SK-N-SH (cell line): ENCODE results near the gene CALCOCO2. TPM values are rescaled to one million over a fixed set of nuclear protein-coding genes. Genes with fewer than 3 reads are reported as not detected.
A peak's percentile ranks its signal among the peaks of the same experiment; 100 is the strongest.

ENCODE experiments used
- CTCF ChIA-PET: fragments of 300-600, 350-600 bp; formaldehyde crosslinking; extraction: SDS; loops from one replicate; lab custom pipeline; 2021; lab: Yijun Ruan, JAX
- POLR2A ChIA-PET: fragments of 350-600 bp; sonication (Branson Sonifier 250); formaldehyde crosslinking; extraction: SDS; loops from one replicate; lab custom pipeline; 2020; ENCODE audit warnings: antibody characterized with exemption, inconsistent platforms; lab: Yijun Ruan, JAX
- DNase-seq: peaks from one replicate; pipeline ENCODE4 v3.0.0; 2012
- H2AFZ ChIP-seq: fragments of 200-600 bp; sonication (generic); 2 replicates; pipeline ENCODE4 v1.8.1; 2016; ENCODE audit warnings: antibody characterized with exemption, mild to moderate bottlenecking, low read depth
- H3F3A ChIP-seq: fragments of 200-600 bp; sonication (generic); replicated peaks from 2 replicates; pipeline ENCODE3; 2016; ENCODE audit warnings: antibody characterized with exemption, mild to moderate bottlenecking; ENCODE audit not compliant: insufficient read depth
- H3K27ac ChIP-seq, 2 experiments: fragments of 200-500 bp in 1 of 2; fragments of 200-600 bp in 1 of 2; sonication (Bioruptor generic) in 1 of 2; sonication (generic), shearing (Covaris generic) in 1 of 2; 2 replicates each; pipeline versions ENCODE4 v1.5.1 to v1.6.1; 2014 to 2016; ENCODE audit warnings: low read depth in 2 of 2, inconsistent platforms in 1 of 2, low read length in 1 of 2, mild to moderate bottlenecking in 1 of 2, mixed read lengths in 1 of 2
- H3K27me3 ChIP-seq: fragments of 200-600 bp; sonication (generic), shearing (Covaris generic); 2 replicates; pipeline ENCODE4 v1.6.1; 2016; ENCODE audit warnings: mixed run types; ENCODE audit not compliant: insufficient read depth
- H3K36me3 ChIP-seq, 2 experiments: fragments of 200-500 bp in 1 of 2; fragments of 200-600 bp in 1 of 2; sonication (Bioruptor generic) in 1 of 2; sonication (generic) in 1 of 2; replicated peaks in 1 of 2; 2 replicates each; pipeline versions ENCODE3 to v1.5.1; 2014 to 2016; ENCODE audit warnings: low read length in 1 of 2, mild to moderate bottlenecking in 1 of 2; ENCODE audit not compliant: insufficient read depth in 2 of 2, control insufficient read depth in 1 of 2
- H3K4me1 ChIP-seq, 2 experiments: fragments of 200-500 bp in 1 of 2; fragments of 200-600 bp in 1 of 2; sonication (Bioruptor generic) in 1 of 2; sonication (generic), shearing (Covaris generic) in 1 of 2; 2 replicates each; pipeline versions ENCODE4 v1.5.1 to v1.6.1; 2014 to 2016; ENCODE audit warnings: low read depth in 1 of 2, low read length in 1 of 2, mixed run types in 1 of 2; ENCODE audit not compliant: insufficient read depth in 2 of 2, control insufficient read depth in 1 of 2
- H3K4me2 ChIP-seq: fragments of 200-600 bp; sonication (generic), shearing (Covaris generic); 2 replicates; pipeline ENCODE4 v1.6.1; 2017; ENCODE audit warnings: mixed run types
- H3K4me3 ChIP-seq, 2 experiments: fragments of 200-500 bp in 1 of 2; fragments of 200-600 bp in 1 of 2; sonication (Bioruptor generic) in 1 of 2; sonication (generic), shearing (Covaris generic) in 1 of 2; 2 replicates each; pipeline versions ENCODE4 v1.5.1 to v1.8.1; 2014 to 2016; ENCODE audit warnings: low read depth in 2 of 2, inconsistent platforms in 1 of 2, low read length in 1 of 2, mild to moderate bottlenecking in 1 of 2, mixed read lengths in 1 of 2, moderate library complexity in 1 of 2
- H3K79me2 ChIP-seq: fragments of 200-600 bp; sonication (generic); 2 replicates; pipeline ENCODE4 v1.8.1; 2017; ENCODE audit warnings: mild to moderate bottlenecking; ENCODE audit not compliant: insufficient read depth
- H3K9ac ChIP-seq: fragments of 200-600 bp; sonication (generic); 2 replicates; pipeline ENCODE4 v1.6.1; 2017; ENCODE audit warnings: mixed run types
- H3K9me2 ChIP-seq: fragments of 200-600 bp; sonication (generic); 2 replicates; pipeline ENCODE4 v1.6.1; 2017; ENCODE audit warnings: mixed run types
- H3K9me3 ChIP-seq: fragments of 200-600 bp; sonication (generic); 2 replicates; pipeline ENCODE4 v1.6.1; 2017; ENCODE audit warnings: mixed run types, mild to moderate bottlenecking, moderate library complexity
- H4K20me1 ChIP-seq: fragments of 200-600 bp; sonication (generic); 2 replicates; pipeline ENCODE4 v1.6.1; 2017; ENCODE audit warnings: mild to moderate bottlenecking, mixed run types; ENCODE audit not compliant: insufficient read depth
- CTCF ChIP-seq: fragments of 200-600 bp; sonication (generic); IDR thresholded peaks from 2 replicates; pipeline ENCODE4 v1.6.1; 2017; ENCODE audit warnings: antibody characterized with exemption, mild to moderate bottlenecking, moderate library complexity
- ELF1 ChIP-seq: IDR thresholded peaks from 2 replicates; pipeline ENCODE4 v1.4.0; 2012
- EZH2phosphoT487 ChIP-seq: fragments of 200-600 bp; sonication (generic); IDR thresholded peaks from 2 replicates; pipeline ENCODE4 v1.6.1; 2017; ENCODE audit warnings: low read depth, mixed run types, mild to moderate bottlenecking, antibody characterized with exemption, moderate library complexity, borderline replicate concordance
- FOSL2 ChIP-seq: IDR thresholded peaks from 2 replicates; pipeline ENCODE4 v1.4.0; 2012; ENCODE audit warnings: low read depth, mild to moderate bottlenecking, moderate library complexity, borderline replicate concordance
- FOXJ3 ChIP-seq: sonication (generic); formaldehyde crosslinking; IDR thresholded peaks from 2 replicates; pipeline ENCODE4 v1.5.1; 2020; ENCODE audit warnings: mild to moderate bottlenecking, missing genetic modification reagents
- GABPA ChIP-seq: IDR thresholded peaks from 2 replicates; pipeline ENCODE4 v1.4.0; 2012; ENCODE audit warnings: low read depth, mild to moderate bottlenecking
- RAD21 ChIP-seq: IDR thresholded peaks from 2 replicates; pipeline ENCODE4 v1.6.1; 2012; ENCODE audit warnings: mild to moderate bottlenecking, low read length
- SMC3 ChIP-seq: IDR thresholded peaks from 2 replicates; pipeline ENCODE4 v1.6.1; 2012; ENCODE audit warnings: low read depth, low read length, improper control_type of control experiment
- TCF12 ChIP-seq: IDR thresholded peaks from 2 replicates; pipeline ENCODE4 v1.4.0; 2012
- USF2 ChIP-seq: fragments of 150-350 bp; IDR thresholded peaks from 2 replicates; pipeline ENCODE4 v1.6.1; 2017; ENCODE audit warnings: antibody characterized with exemption, low read length, low read depth, borderline replicate concordance
- YY1 ChIP-seq: IDR thresholded peaks from 2 replicates; pipeline ENCODE4 v1.4.0; 2012; ENCODE audit warnings: low read depth, mild to moderate bottlenecking
- WGBS: methylation state at CpG from one replicate; pipeline ENCODE4 v1.1.6; 2017; ENCODE audit warnings: low lambda C conversion rate; 5-methylcytosine and 5-hydroxymethylcytosine counted together
- polyA plus RNA-seq, 3 experiments: library from polyadenylated mRNA; depleted of rRNA; stranded (reverse); fragments of >200 nt; gene quantifications; 2 replicates each; pipeline ENCODE4 v1.2.3, GENCODE V29; 2012

Gene CALCOCO2
- polyA plus RNA-seq, 1 of the 3 experiments (the other 2 are of a cell fraction) = 49.9 TPM

- DNase-seq = no peak
- WGBS = 23% methylated on average over 4 of the region's 4 CpGs
- no peak overlapping the region for H2AFZ ChIP-seq
- no peak overlapping the region for H3K27ac ChIP-seq
- H4K20me1 ChIP-seq = no peaks in the 10 kb centered on the region
- H3K4me1 ChIP-seq = no peaks in the 10 kb centered on the region
- no peaks in the 10 kb centered on the region for H3K9me3 ChIP-seq
- ChIA-PET POLR2A (no interaction called here), CTCF (interaction anchor here (1.1 to 26.7 kb wide), 4 partner anchors 65 to 223 kb away, joined by 3 to 1196 read pairs (median 5); no protein-coding TSS in a partner anchor)
- H3F3A ChIP-seq = peaks cover 2% of the 10 kb centered on the region
- H3K79me2 ChIP-seq = no peaks in the 10 kb centered on the region
- H3K9me2 ChIP-seq = no peaks in the 10 kb centered on the region
- TF ChIP-seq YY1 (no peak), ELF1 (no peak), EZH2phosphoT487 (no peak), GABPA (no peak)
- H3K36me3 ChIP-seq = no peaks in the 10 kb centered on the region
- H3K4me2 ChIP-seq = no peak overlapping the region
- no peak overlapping the region for H3K9ac ChIP-seq
- H3K4me3 ChIP-seq = no peak overlapping the region
- H3K27me3 ChIP-seq = peaks cover 65% of the 10 kb centered on the region
These were observed 21.7 kb upstream of the CALCOCO2 start for GRCh38 chr17:48809182-48809581.

- CTCF ChIA-PET = interaction anchor here (0.6 to 26.7 kb wide), 7 partner anchors 9 to 140 kb away, joined by 3 to 1196 read pairs (median 4); no protein-coding TSS in a partner anchor
- Histone ChIP-seq H3F3A (peaks cover 16% of the 10 kb centered on the region), H3K9me2 (no peaks in the 10 kb centered on the region), H3K27ac (no peak overlapping the region), H3K27me3 (peaks cover 74% of the 10 kb centered on the region), H3K4me2 (no peak overlapping the region), H3K4me1 (peaks cover 0 to 5% of the 10 kb centered on the region in 2 experiments; a peak in 1 of 4 replicates), H3K79me2 (no peaks in the 10 kb centered on the region), H3K4me3 (no peak overlapping the region), H3K9me3 (no peaks in the 10 kb centered on the region), H3K9ac (no peak overlapping the region), H4K20me1 (no peaks in the 10 kb centered on the region), H3K36me3 (no peaks in the 10 kb centered on the region), H2AFZ (no peak overlapping the region)
- no peak for TF ChIP-seq TCF12
- TF ChIP-seq RAD21 = no peak
- no peak for TF ChIP-seq FOXJ3 (CRISPR knock-in tag)
- no peak for TF ChIP-seq USF2
- POLR2A ChIA-PET = interaction anchor here (0.6 kb wide), 1 partner anchor 222 kb away, joined by 3 read pairs; no protein-coding TSS in a partner anchor
- WGBS = 41% methylated on average over 3 of the region's 3 CpGs
- no peak for DNase-seq
These were observed 18.8 kb upstream of the CALCOCO2 start for GRCh38 chr17:48812001-48812400.

GRCh38 chr17:48814504-48814903, 16.3 kb upstream of the CALCOCO2 start:
- H3K27me3 ChIP-seq = peaks cover 56% of the 10 kb centered on the region
- H4K20me1 ChIP-seq = no peaks in the 10 kb centered on the region
- H3K4me3 ChIP-seq = no peak overlapping the region; a peak in 1 of 4 replicates
- TF ChIP-seq FOSL2 = no peak
- peak; percentile 95 for TF ChIP-seq CTCF
- peak; percentile 89 for TF ChIP-seq SMC3
- TF ChIP-seq RAD21 = peak; percentile 70
- H3K9me3 ChIP-seq = no peaks in the 10 kb centered on the region
- ChIA-PET POLR2A (interaction anchor here (1.4 kb wide), 1 partner anchor 64 kb away, joined by 5 read pairs; no protein-coding TSS in a partner anchor), CTCF (interaction anchor here (0.7 to 26.7 kb wide), 26 partner anchors 9 to 218 kb away, joined by 3 to 1196 read pairs (median 4); partner anchors contain the start of genes CALCOCO2, PRAC2 and UBE2Z)
- H3F3A ChIP-seq = peaks cover 16% of the 10 kb centered on the region
- peak; percentile 87 for DNase-seq
- no peak overlapping the region for H3K4me2 ChIP-seq
- no peaks in the 10 kb centered on the region for H3K9me2 ChIP-seq
- H2AFZ ChIP-seq = no peak overlapping the region
- no peak overlapping the region for H3K27ac ChIP-seq
- no peaks in the 10 kb centered on the region for H3K36me3 ChIP-seq
- no peak overlapping the region for H3K9ac ChIP-seq
- H3K4me1 ChIP-seq = peaks cover 0 to 9% of the 10 kb centered on the region in 2 experiments; a peak in 1 of 4 replicates
- no peaks in the 10 kb centered on the region for H3K79me2 ChIP-seq
- WGBS = 14% methylated on average over 7 of the region's 7 CpGs
